Esophagus (tissue), 2 donors: ENCODE results near the gene APOF. TPM values are rescaled to one million over a fixed set of nuclear protein-coding genes. Genes with fewer than 3 reads are reported as not detected.
"Not testable (repeated sequence)": the region's sequence is repeated elsewhere in the genome, so short reads cannot be mapped to it uniquely, and the experiment has no call there.

ENCODE experiments used
- H3K27ac ChIP-seq, 2 donors: one replicate each; pipeline ENCODE4 v1.5.1; 2013; ENCODE audit warnings: low read depth in 2 of 2, mild to moderate bottlenecking in 2 of 2, inconsistent platforms in 1 of 2, low read length in 1 of 2, moderate library complexity in 1 of 2
- H3K27me3 ChIP-seq, 2 donors: one replicate each; pipeline ENCODE4 v1.6.1; 2013; ENCODE audit warnings: low read length in 2 of 2, control low read depth in 1 of 2, mild to moderate bottlenecking in 1 of 2; ENCODE audit not compliant: insufficient read depth in 2 of 2, control insufficient read depth in 1 of 2
- H3K36me3 ChIP-seq, 2 donors: one replicate each; pipeline ENCODE4 v1.6.1; 2013; ENCODE audit warnings: low read length in 1 of 2; ENCODE audit not compliant: control insufficient read depth in 2 of 2, insufficient read depth in 2 of 2
- H3K4me1 ChIP-seq, 2 donors: one replicate each; pipeline ENCODE4 v1.6.1; 2013; ENCODE audit warnings: low read length in 1 of 2; ENCODE audit not compliant: control insufficient read depth in 2 of 2, insufficient read depth in 2 of 2
- H3K4me3 ChIP-seq, 2 donors: one replicate each; pipeline ENCODE4 v1.5.1; 2013; ENCODE audit warnings: low read length in 2 of 2, mild to moderate bottlenecking in 2 of 2, low read depth in 1 of 2, moderate library complexity in 1 of 2
- H3K9me3 ChIP-seq, 2 donors: one replicate each; pipeline ENCODE4 v1.6.1; 2013; ENCODE audit warnings: mild to moderate bottlenecking in 2 of 2, low read depth in 1 of 2, low read length in 1 of 2, moderate library complexity in 1 of 2; ENCODE audit not compliant: control insufficient read depth in 2 of 2, insufficient read depth in 1 of 2
- WGBS, 2 donors: extraction: QIAGEN DNeasy Blood & Tissue Kit; methylation state at CpG; one replicate each; pipeline ENCODE4 v1.1.7; 2013; 5-methylcytosine and 5-hydroxymethylcytosine counted together
- polyA plus RNA-seq, 2 donors: library from polyadenylated mRNA; stranded (reverse); fragments of 200-250 nt; gene quantifications; one replicate each; pipeline ENCODE4 v1.2.3, GENCODE V29; 2013
- donor health status: healthy with polysubstance abuse.
- donor health status: Bipolar disorder and iron deficiency.

The APOF gene
- polyA plus RNA-seq, 2 donors: not detected

DNA sequence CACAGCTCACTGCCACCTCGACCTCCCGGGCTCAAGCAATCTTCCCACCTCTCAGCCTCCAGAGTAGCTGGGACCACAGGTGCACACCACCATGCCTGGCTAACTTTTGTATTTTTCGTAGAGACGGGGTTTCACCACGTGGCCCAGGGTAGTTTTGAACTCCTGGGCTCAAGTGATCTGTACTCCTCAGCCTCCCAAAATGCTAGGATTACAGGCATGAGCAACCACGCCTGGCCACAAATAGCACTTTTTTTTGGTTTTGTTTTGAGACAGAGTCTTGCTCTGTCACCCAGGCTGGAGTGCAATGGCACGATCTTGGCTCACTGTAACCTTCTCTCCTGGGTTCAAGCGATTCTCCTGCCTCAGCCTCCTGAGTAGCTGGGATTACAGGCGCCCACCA is 15.4 kb downstream of the APOF start:
- not testable (repeated sequence) for H3K9me3 ChIP-seq, H3K27me3 ChIP-seq, H3K4me1 ChIP-seq, H3K4me3 ChIP-seq, H3K27ac ChIP-seq
- WGBS, 2 donors: 88 to 89% methylated on average over 9 of the region's 9 CpGs
- peaks cover 24 to 50% of the 10 kb centered on the region in 2 donors for H3K36me3 ChIP-seq

DNA sequence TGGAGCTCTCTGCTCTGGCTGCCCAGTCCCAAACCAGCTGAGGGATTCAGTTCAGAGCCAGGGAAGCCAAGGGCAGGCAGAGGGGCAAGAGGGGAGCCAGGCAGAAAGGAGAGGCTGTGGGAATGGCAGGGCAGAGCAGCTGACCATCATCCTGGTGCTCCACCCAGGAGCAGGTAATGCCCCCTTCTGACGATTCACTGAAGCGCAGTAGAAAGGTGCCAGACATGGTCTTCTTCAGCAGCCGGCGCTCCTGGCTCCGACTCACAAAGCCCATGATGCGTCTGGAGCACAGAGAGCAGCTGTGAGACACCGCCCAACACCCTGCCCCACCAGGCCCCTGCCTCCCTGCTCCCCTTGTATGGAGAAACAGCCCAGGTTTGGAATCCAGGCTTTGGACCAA is 16.0 kb downstream of the APOF start:
- Histone ChIP-seq H3K9me3 (no peaks in the 10 kb centered on the region), H3K27ac (no peak overlapping the region), H3K27me3 (no peaks in the 10 kb centered on the region), H3K36me3 (peaks cover 24 to 49% of the 10 kb centered on the region in 2 donors), H3K4me3 (no peak overlapping the region), H3K4me1 (no peaks in the 10 kb centered on the region)
- WGBS, 2 donors: 84 to 86% methylated on average over 7 of the region's 7 CpGs

DNA sequence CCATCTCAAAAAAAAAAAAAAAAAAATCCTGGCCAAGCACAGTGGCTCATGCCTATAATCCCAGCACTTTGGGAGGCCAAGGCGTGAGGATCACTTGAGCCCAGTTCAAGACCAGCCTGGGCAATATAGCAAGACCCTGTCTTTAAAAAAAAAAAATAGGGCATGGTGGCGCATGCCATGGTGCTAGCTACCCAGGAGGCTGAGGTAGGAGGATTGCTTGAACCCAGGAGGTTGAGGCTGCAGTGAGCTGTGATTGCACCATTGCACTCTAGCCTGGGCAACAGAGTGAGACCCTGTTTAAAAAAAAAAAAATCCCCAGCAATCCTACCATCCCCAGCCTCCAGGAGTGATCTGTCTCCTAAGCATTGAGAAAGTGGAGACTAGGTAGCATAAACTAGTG is 20.4 kb downstream of the APOF start:
- not testable (repeated sequence) for H3K9me3 ChIP-seq, H3K27me3 ChIP-seq, H3K4me3 ChIP-seq, H3K27ac ChIP-seq, H3K4me1 ChIP-seq
- H3K36me3 ChIP-seq: peaks cover 8 to 19% of the 10 kb centered on the region in 2 donors
- WGBS, 2 donors: 100% methylated on average over 2 of the region's 2 CpGs

DNA sequence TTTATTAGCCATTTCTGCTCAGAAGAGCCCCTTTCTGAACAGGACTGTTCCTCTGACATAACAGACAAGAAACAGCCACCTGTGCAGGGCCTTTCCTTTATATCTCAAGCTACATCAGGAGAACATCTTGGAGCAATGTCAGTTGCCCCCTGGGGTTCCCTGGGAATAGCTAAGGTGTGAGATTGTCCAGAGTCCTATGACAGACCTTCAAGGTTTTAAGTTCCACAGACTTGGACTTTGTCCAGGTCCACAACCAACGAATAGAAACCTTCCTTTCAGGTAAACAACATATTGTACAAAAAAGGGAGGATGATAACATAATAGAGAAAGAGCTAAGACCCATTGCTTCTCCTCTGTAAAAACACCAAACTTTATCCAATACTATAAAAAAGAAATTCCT is 21.0 kb downstream of the APOF start:
- H3K4me1 ChIP-seq: peaks cover 0 to 5% of the 10 kb centered on the region in 2 donors
- WGBS, 2 donors: 27 to 36% methylated on average over 1 of the region's 1 CpG
- no peaks in the 10 kb centered on the region for H3K9me3 ChIP-seq
- no peak overlapping the region for H3K4me3 ChIP-seq
- H3K27me3 ChIP-seq: no peaks in the 10 kb centered on the region
- no peak overlapping the region for H3K27ac ChIP-seq
- H3K36me3 ChIP-seq: peaks cover 8 to 16% of the 10 kb centered on the region in 2 donors

DNA sequence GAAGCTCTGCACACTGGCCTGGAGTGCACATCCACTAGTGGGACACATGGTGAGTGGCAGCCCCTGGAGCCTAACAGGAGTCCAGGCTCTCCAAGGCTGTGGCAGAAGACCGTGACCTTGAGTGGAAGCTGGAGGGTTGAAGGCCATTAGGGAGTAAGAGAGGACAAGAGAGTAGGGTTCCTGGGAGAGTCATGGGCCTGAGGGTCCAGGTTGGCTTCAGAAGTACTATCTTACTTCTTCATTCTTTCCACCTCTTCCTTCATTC is 23.6 kb downstream of the APOF start:
- Histone ChIP-seq H3K27me3 (no peaks in the 10 kb centered on the region), H3K27ac (peak overlapping the region; percentile 41 to 50), H3K9me3 (no peaks in the 10 kb centered on the region), H3K36me3 (peaks cover 8 to 13% of the 10 kb centered on the region in 2 donors), H3K4me1 (peaks cover 0 to 5% of the 10 kb centered on the region in 2 donors), H3K4me3 (peak overlapping the region in 1 of 2 donors; percentile 14)
- WGBS, 2 donors: 83 to 89% methylated on average over 1 of the region's 1 CpG

DNA sequence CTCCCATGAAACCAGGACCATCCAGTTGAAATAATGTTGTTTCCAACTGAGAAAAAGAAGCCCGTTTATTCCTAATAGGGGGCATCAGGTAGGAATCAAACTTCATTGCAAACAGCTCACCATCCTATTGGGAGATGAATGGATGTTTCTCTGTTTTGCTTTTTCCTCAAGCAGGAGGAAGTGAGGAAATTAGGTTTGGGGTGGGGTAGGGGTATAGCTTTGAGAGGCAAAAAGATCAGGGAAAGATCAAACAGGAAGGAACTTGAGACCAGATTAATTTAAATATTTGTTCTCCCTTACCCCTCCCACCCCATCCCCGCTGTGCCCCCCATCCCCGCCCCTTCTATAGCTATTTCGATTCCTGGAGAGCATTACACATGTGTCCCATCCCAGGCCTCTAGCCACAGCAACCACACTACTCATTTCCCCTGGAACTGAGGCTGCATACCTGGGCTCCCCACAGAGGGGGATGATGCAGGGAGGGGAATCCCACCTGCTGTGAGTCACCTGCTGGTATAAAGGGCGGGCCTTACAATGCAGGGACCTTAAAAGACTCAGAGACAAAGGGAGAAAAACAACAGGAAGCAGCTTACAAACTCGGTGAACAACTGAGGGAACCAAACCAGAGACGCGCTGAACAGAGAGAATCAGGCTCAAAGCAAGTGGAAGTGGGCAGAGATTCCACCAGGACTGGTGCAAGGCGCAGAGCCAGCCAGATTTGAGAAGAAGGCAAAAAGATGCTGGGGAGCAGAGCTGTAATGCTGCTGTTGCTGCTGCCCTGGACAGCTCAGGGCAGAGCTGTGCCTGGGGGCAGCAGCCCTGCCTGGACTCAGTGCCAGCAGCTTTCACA is 24.1 kb downstream of the APOF start, which contains the start of gene IL23A:
TSS of gene IL23A (plus strand) at position 577 of the 850 bp plus-strand sequence. CDS start at position 738, 161 bp downstream.
- Histone ChIP-seq H3K27ac (peak within 1 kb of the TSS; percentile 41 to 50), H3K4me1 (peaks cover 0 to 5% of the 10 kb centered on the region in 2 donors), H3K9me3 (no peaks in the 10 kb centered on the region), H3K36me3 (peaks cover 6 to 8% of the 10 kb centered on the region in 2 donors), H3K27me3 (no peaks in the 10 kb centered on the region), H3K4me3 (peak within 1 kb of the TSS in 1 of 2 donors; percentile 14)
- 29 to 35% methylated on average over 9 of the region's 9 CpGs for WGBS, 2 donors

DNA sequence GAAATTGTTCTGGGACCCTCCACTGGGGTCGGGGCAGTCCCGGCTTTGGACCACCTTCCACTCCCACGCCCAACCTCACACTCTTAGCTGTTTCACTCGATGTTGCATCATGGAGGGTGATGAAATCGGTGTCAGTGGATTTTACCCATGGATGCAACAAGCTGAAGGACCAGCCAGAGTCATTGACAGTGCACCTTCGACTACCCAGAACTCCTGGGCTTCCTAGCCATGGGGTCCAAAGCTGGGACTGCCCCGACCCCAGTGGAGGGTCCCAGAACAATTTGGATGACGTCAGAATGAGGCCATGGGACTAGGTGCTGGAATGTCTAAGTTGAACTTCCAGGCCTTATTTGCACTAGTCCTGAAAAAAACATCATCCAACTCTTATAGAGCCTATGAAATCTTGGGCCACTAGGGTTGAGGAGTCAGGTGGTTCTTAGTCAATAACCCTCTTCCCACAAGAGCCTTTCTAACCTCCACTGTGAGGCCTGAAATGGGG is 24.9 kb downstream of the APOF start:
- H3K9me3 ChIP-seq: no peaks in the 10 kb centered on the region
- no peak overlapping the region for H3K4me3 ChIP-seq
- H3K36me3 ChIP-seq: peaks cover under 1 to 2% of the 10 kb centered on the region in 2 donors
- H3K27ac ChIP-seq: no peak overlapping the region
- WGBS, 2 donors: 84 to 86% methylated on average over 8 of the region's 8 CpGs
- H3K27me3 ChIP-seq: no peaks in the 10 kb centered on the region
- H3K4me1 ChIP-seq: peaks cover 0 to 8% of the 10 kb centered on the region in 2 donors

DNA sequence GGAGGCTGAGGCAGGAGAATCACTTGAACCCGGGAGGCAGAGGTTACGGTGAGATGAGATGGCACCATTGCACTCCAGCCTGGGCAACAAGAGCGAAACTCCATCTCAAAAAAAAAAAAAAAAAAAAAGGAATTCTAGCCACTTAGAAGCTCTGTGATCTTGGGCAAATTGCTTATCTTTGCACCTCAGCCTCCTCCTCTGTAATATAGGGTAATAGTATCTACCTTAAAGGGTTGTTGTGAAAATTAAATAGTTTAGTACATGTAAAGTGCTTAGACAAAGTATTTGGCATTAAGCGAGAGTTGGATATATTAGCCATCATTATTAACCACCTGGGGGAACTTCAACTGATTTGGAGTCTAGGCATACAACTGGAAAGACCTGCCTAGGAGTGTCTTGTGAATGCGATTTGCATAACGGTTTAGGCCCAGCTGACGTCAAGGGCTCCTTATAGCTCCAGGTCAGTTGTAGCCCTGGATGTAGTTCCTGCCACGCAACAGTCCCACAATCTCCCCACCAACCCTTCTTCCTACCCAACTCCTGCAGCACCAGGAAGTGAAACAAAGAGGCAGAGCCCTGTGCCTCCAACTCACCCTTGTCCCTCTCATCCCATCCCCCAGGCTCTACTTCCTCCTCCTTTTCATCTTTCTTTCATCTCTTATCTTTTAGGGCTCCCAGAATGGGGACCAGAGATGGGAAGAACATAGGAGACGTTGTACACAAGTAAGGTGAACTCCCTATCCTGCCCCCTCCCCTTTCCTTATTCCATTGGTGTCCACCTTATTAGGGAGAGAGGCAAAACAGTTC is 26.1 kb downstream of the APOF start:
- Histone ChIP-seq H3K9me3 (no peaks in the 10 kb centered on the region), H3K27ac (no peak overlapping the region), H3K4me3 (no peak overlapping the region), H3K4me1 (peaks cover 0 to 11% of the 10 kb centered on the region in 2 donors), H3K36me3 (no peaks in the 10 kb centered on the region), H3K27me3 (no peaks in the 10 kb centered on the region)
- WGBS, 2 donors: 80 to 83% methylated on average over 9 of the region's 9 CpGs

DNA sequence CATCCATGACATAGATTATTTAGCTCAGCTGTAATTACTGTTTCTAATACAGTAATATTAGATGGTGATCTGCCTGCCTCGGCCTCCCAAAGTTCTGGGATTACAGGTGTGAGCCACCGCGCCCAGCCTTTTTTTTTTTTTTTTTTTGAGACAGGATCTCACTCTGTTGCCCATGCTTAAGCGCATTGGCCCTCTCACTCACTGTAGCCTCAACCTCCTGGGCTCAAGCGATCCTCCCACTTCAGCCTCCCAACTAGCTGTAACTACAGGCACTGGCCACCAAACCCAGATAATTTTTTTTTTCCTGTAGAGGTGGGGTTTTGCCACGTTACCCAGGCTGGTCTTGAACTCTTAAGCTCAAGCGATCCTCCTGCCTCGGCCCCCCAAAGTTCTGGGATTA is 27.1 kb downstream of the APOF start:
- 97 to 98% methylated on average over 8 of the region's 8 CpGs for WGBS, 2 donors
- H3K27ac ChIP-seq, H3K36me3 ChIP-seq, H3K27me3 ChIP-seq, H3K4me3 ChIP-seq, H3K9me3 ChIP-seq: not testable (repeated sequence)
- peaks cover 0 to 11% of the 10 kb centered on the region in 2 donors for H3K4me1 ChIP-seq
